HEK293 (cell line): ENCODE measurements around the gene WDR47.

Experiments used
- CTCF ChIA-PET: fragments of 350-600 bp; formaldehyde crosslinking; extraction: SDS; loops from one replicate; lab custom pipeline; 2021; ENCODE audit warnings: antibody characterized with exemption; lab: Yijun Ruan, JAX
- POLR2A ChIA-PET: fragments of 300-600 bp; formaldehyde crosslinking; extraction: SDS; loops from one replicate; lab custom pipeline; 2020; ENCODE audit warnings: antibody characterized with exemption, inconsistent platforms; lab: Yijun Ruan, JAX
- H3K27ac ChIP-seq: fragments of 200-500 bp; sonication (Bioruptor generic); 2 replicates; pipeline ENCODE4 v1.5.1; 2014; ENCODE audit warnings: low read depth, low read length, control low read depth, inconsistent platforms; ENCODE audit errors: extremely low read depth
- H3K36me3 ChIP-seq, 2 experiments: fragments of 200-500 bp in 1 of 2; sonication (Bioruptor generic) in 1 of 2; 1 replicate in 1 of 2; 2 replicates in 1 of 2; pipeline ENCODE4 v1.5.1; 2014 to 2017; ENCODE audit warnings: inconsistent platforms in 2 of 2, low read length in 2 of 2; ENCODE audit not compliant: control insufficient read depth in 2 of 2, insufficient read depth in 1 of 2
- H3K4me1 ChIP-seq: fragments of 200-500 bp; sonication (Bioruptor generic); 2 replicates; pipeline ENCODE4 v1.5.1; 2014; ENCODE audit warnings: mild to moderate bottlenecking, low read length, inconsistent platforms; ENCODE audit not compliant: control insufficient read depth, insufficient read depth
- H3K4me3 ChIP-seq: 2 replicates; pipeline ENCODE4 v1.5.1; 2011; ENCODE audit warnings: low read depth, mild to moderate bottlenecking, control low read depth, low read length, moderate library complexity
- H3K9me3 ChIP-seq: fragments of 200-500 bp; sonication (Bioruptor generic); 2 replicates; pipeline ENCODE4 v1.5.1; 2014; ENCODE audit warnings: low read depth, low read length, inconsistent platforms; ENCODE audit not compliant: control insufficient read depth, insufficient read depth
- HOXA7 ChIP-seq: sonication (generic); formaldehyde crosslinking; IDR thresholded peaks from 2 replicates; pipeline ENCODE4 v1.8.1; 2022; ENCODE audit warnings: missing genetic modification reagents, borderline replicate concordance
- IKZF3 ChIP-seq: fragments of 450-650 bp; IDR thresholded peaks from 2 replicates; pipeline ENCODE4 v1.5.0; 2018; ENCODE audit warnings: missing biosample characterization, mild to moderate bottlenecking, missing genetic modification characterization, moderate library complexity
- KLF16 ChIP-seq: fragments of 450-650 bp; formaldehyde crosslinking; IDR thresholded peaks from 2 replicates; pipeline ENCODE4 v1.5.1; 2017; ENCODE audit warnings: missing biosample characterization, missing genetic modification characterization
- MYNN ChIP-seq: fragments of 450-650 bp; formaldehyde crosslinking; IDR thresholded peaks from 2 replicates; pipeline ENCODE4 v1.5.1; 2016; ENCODE audit warnings: missing biosample characterization, missing genetic modification characterization, borderline replicate concordance
- REPIN1 ChIP-seq: fragments of 450-650 bp; formaldehyde crosslinking; IDR thresholded peaks from 2 replicates; pipeline ENCODE4 v1.5.1; 2017; ENCODE audit warnings: missing biosample characterization, missing genetic modification characterization, low read depth
- ZNF202 ChIP-seq: fragments of 450-650 bp; formaldehyde crosslinking; IDR thresholded peaks from 2 replicates; pipeline ENCODE4 v1.5.1; 2016; ENCODE audit warnings: missing biosample characterization, missing genetic modification characterization, borderline replicate concordance
- ZNF560 ChIP-seq: fragments of 450-650 bp; formaldehyde crosslinking; IDR thresholded peaks from 2 replicates; pipeline ENCODE4 v1.5.1; 2017; ENCODE audit warnings: missing biosample characterization, missing genetic modification characterization, borderline replicate concordance
- ZNF623 ChIP-seq: fragments of 450-650 bp; formaldehyde crosslinking; IDR thresholded peaks from 2 replicates; pipeline ENCODE4 v1.5.1; 2016; ENCODE audit warnings: missing biosample characterization, missing genetic modification characterization
- ZNF664 ChIP-seq: fragments of 450-650 bp; formaldehyde crosslinking; IDR thresholded peaks from 2 replicates; pipeline ENCODE4 v1.5.1; 2016; ENCODE audit warnings: missing biosample characterization, missing genetic modification characterization
- ZNF777 ChIP-seq: fragments of 450-650 bp; formaldehyde crosslinking; IDR thresholded peaks from 2 replicates; pipeline ENCODE4 v1.5.1; 2017; ENCODE audit warnings: missing biosample characterization, missing genetic modification characterization, borderline replicate concordance
- ZSCAN23 ChIP-seq: fragments of 450-650 bp; formaldehyde crosslinking; IDR thresholded peaks from 2 replicates; pipeline ENCODE4 v1.5.1; 2016; ENCODE audit warnings: missing biosample characterization, missing genetic modification characterization
- TF ChIP-seq, protein P1 (sequence below): fragments of 450-650 bp; formaldehyde crosslinking; IDR thresholded peaks from 2 replicates; pipeline ENCODE4 v1.5.1; 2016; ENCODE audit warnings: missing biosample characterization, missing genetic modification characterization
- TF ChIP-seq, protein P2 (sequence below): fragments of 450-650 bp; formaldehyde crosslinking; IDR thresholded peaks from 2 replicates; pipeline ENCODE4 v1.5.1; 2016; ENCODE audit warnings: missing biosample characterization, missing genetic modification characterization, low read depth
- TF ChIP-seq, protein P3 (sequence below): fragments of 450-650 bp; formaldehyde crosslinking; IDR thresholded peaks from 2 replicates; pipeline ENCODE4 v1.5.1; 2016; ENCODE audit warnings: missing biosample characterization, missing genetic modification characterization
- TF ChIP-seq, protein P4 (sequence below): IDR thresholded peaks from 2 replicates; pipeline ENCODE4 v1.6.1; 2011; ENCODE audit warnings: mild to moderate bottlenecking, low read depth, low read length, borderline replicate concordance

Gene WDR47

DNA sequence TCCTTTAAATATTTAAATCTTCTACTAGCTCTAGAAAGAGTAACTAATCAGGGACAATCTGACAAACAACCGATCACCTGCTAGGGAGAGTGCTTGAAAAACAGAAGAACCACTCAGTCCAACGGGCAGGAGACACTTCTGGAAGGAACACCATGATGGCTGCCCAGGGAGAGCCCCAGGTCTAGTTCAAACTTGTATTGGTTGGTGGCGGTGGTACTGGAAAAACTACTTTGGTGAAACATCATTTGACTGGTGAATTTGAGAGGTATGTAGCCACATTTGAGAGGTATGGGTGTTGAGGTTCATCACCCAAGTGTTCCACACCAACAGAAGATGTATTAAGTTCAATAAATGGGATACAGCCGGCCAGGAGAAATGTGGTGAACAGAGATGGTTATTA lies 4.8 kb upstream of the WDR47 start:
- CTCF ChIA-PET, result interaction anchor here (0.7 to 0.8 kb wide), 2 partner anchors 31 to 45 kb away, joined by 3 read pairs; no protein-coding TSS in a partner anchor
- H3K27ac ChIP-seq, result no peak overlapping the region
- no peaks in the 10 kb centered on the region for H3K9me3 ChIP-seq
- H3K4me3 ChIP-seq, result no peak overlapping the region
- TF ChIP-seq, protein P1, sequence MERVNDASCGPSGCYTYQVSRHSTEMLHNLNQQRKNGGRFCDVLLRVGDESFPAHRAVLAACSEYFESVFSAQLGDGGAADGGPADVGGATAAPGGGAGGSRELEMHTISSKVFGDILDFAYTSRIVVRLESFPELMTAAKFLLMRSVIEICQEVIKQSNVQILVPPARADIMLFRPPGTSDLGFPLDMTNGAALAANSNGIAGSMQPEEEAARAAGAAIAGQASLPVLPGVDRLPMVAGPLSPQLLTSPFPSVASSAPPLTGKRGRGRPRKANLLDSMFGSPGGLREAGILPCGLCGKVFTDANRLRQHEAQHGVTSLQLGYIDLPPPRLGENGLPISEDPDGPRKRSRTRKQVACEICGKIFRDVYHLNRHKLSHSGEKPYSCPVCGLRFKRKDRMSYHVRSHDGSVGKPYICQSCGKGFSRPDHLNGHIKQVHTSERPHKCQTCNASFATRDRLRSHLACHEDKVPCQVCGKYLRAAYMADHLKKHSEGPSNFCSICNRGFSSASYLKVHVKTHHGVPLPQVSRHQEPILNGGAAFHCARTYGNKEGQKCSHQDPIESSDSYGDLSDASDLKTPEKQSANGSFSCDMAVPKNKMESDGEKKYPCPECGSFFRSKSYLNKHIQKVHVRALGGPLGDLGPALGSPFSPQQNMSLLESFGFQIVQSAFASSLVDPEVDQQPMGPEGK (tag by site-specific recombination), result no peak
- TF ChIP-seq ZNF777 (tag by site-specific recombination), result no peak
- TF ChIP-seq KLF16 (tag by site-specific recombination), result no peak
- TF ChIP-seq ZNF202 (tag by site-specific recombination), result no peak
- TF ChIP-seq, protein P2, sequence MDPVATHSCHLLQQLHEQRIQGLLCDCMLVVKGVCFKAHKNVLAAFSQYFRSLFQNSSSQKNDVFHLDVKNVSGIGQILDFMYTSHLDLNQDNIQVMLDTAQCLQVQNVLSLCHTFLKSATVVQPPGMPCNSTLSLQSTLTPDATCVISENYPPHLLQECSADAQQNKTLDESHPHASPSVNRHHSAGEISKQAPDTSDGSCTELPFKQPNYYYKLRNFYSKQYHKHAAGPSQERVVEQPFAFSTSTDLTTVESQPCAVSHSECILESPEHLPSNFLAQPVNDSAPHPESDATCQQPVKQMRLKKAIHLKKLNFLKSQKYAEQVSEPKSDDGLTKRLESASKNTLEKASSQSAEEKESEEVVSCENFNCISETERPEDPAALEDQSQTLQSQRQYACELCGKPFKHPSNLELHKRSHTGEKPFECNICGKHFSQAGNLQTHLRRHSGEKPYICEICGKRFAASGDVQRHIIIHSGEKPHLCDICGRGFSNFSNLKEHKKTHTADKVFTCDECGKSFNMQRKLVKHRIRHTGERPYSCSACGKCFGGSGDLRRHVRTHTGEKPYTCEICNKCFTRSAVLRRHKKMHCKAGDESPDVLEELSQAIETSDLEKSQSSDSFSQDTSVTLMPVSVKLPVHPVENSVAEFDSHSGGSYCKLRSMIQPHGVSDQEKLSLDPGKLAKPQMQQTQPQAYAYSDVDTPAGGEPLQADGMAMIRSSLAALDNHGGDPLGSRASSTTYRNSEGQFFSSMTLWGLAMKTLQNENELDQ, result no peak
- no peak for TF ChIP-seq REPIN1 (tag by site-specific recombination)
- no peak for TF ChIP-seq IKZF3 (tag by site-specific recombination)
- TF ChIP-seq ZSCAN23 (tag by site-specific recombination), result no peak
- TF ChIP-seq HOXA7 (CRISPR knock-in tag), result no peak
- no peak for TF ChIP-seq MYNN (tag by site-specific recombination)
- TF ChIP-seq, all 188 proteins: peak for 0
- no peaks in the 10 kb centered on the region for H3K36me3 ChIP-seq
- POLR2A ChIA-PET, result interaction anchor here (0.6 kb wide), 3 partner anchors 53 to 56 kb away, joined by 3 to 4 read pairs (median 3); no protein-coding TSS in a partner anchor
- no peaks in the 10 kb centered on the region for H3K4me1 ChIP-seq

DNA sequence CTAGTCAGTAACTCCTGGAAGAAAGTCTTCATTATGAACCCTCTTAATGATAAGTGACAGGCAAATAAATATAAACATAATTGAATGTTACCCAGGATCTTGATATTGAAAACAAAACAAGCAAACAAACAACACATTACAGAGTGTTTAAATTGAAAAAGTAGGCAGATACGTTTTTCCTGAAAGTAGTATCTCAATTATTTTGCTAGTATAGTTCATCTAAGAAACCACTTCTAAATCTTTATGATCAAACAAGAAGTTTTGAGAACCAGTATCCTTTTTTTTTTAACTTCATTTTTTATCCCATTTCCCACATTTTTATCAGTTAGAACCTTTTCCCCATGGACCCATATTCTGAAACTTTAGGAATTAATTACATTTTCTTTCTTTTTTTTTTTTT lies 3.7 kb upstream of the WDR47 start:
- no peak overlapping the region for H3K4me3 ChIP-seq
- no peaks in the 10 kb centered on the region for H3K36me3 ChIP-seq
- H3K4me1 ChIP-seq, result no peaks in the 10 kb centered on the region
- no peaks in the 10 kb centered on the region for H3K9me3 ChIP-seq
- POLR2A ChIA-PET, result no interaction called here
- TF ChIP-seq ZNF560 (tag by site-specific recombination) (no peak), ZNF664 (tag by site-specific recombination) (peak; percentile 99), ZNF623 (no peak)
- TF ChIP-seq, protein P3, sequence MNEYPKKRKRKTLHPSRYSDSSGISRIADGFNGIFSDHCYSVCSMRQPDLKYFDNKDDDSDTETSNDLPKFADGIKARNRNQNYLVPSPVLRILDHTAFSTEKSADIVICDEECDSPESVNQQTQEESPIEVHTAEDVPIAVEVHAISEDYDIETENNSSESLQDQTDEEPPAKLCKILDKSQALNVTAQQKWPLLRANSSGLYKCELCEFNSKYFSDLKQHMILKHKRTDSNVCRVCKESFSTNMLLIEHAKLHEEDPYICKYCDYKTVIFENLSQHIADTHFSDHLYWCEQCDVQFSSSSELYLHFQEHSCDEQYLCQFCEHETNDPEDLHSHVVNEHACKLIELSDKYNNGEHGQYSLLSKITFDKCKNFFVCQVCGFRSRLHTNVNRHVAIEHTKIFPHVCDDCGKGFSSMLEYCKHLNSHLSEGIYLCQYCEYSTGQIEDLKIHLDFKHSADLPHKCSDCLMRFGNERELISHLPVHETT (tag by site-specific recombination), result no peak
- TF ChIP-seq, protein P4, sequence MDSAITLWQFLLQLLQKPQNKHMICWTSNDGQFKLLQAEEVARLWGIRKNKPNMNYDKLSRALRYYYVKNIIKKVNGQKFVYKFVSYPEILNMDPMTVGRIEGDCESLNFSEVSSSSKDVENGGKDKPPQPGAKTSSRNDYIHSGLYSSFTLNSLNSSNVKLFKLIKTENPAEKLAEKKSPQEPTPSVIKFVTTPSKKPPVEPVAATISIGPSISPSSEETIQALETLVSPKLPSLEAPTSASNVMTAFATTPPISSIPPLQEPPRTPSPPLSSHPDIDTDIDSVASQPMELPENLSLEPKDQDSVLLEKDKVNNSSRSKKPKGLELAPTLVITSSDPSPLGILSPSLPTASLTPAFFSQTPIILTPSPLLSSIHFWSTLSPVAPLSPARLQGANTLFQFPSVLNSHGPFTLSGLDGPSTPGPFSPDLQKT, result no peak
- no peak overlapping the region for H3K27ac ChIP-seq
- CTCF ChIA-PET, result interaction anchor here (0.8 kb wide), 1 partner anchor 43 kb away, joined by 4 read pairs; no protein-coding TSS in a partner anchor
